B cell (primary cell): ENCODE results near the gene ADIPOR1. TPM values are rescaled to one million over a fixed set of nuclear protein-coding genes. Genes with fewer than 3 reads are reported as not detected.

Experiments used
- ATAC-seq: fragments of 200-7000 bp; cut with Tn5 transposase; one replicate; pipeline ENCODE4 v1.10.0; 2021; ENCODE audit warnings: low read depth, mild to moderate bottlenecking, moderate number of reproducible peaks, moderate library complexity
- CTCF ChIA-PET: fragments of 350-600 bp; sonication (Branson Sonifier 250); formaldehyde crosslinking; loops from one replicate; lab custom pipeline; 2021; ENCODE audit warnings: antibody characterized with exemption, inconsistent platforms; lab: Charles Lee
- POLR2A ChIA-PET: fragments of 350-600 bp; sonication (Branson Sonifier 250); formaldehyde crosslinking; loops from one replicate; lab custom pipeline; 2021; ENCODE audit warnings: antibody characterized with exemption; lab: Charles Lee
- DNase-seq: peaks from one replicate; pipeline ENCODE4 v3.0.0; 2013
- H2AFZ ChIP-seq: 2 replicates; pipeline ENCODE4 v1.6.1; 2012; ENCODE audit warnings: mild to moderate bottlenecking, low read depth, low read length; ENCODE audit not compliant: insufficient read depth, poor library complexity, severe bottlenecking
- H3K27ac ChIP-seq, 2 donors: 1 replicate in 1 of 2; 2 replicates in 1 of 2; pipeline ENCODE4 v1.5.1; 2012 to 2013; ENCODE audit warnings: low read length in 2 of 2, mild to moderate bottlenecking in 2 of 2, moderate library complexity in 1 of 2
- H3K27me3 ChIP-seq, 4 experiments: fragments of 200-600 bp in 1 of 4; sonication (generic) in 1 of 4; replicated peaks in 1 of 4; 1 replicate in 2 of 4; 2 replicates in 2 of 4; pipeline versions ENCODE4 v1.6.1 to v1.7.0; 2013 to 2016; ENCODE audit warnings: low read length in 3 of 4, mild to moderate bottlenecking in 2 of 4, mixed read lengths in 1 of 4, moderate library complexity in 1 of 4; ENCODE audit not compliant: insufficient read depth in 4 of 4, control insufficient read depth in 3 of 4; ENCODE audit errors: control extremely low read depth in 1 of 4
- H3K36me3 ChIP-seq, 2 experiments: replicated peaks in 1 of 2; 1 replicate in 1 of 2; 2 replicates in 1 of 2; pipeline versions ENCODE4 v1.6.1 to v1.7.1; 2013; ENCODE audit warnings: low read length in 1 of 2; ENCODE audit not compliant: insufficient read depth in 2 of 2, control insufficient read depth in 1 of 2; ENCODE audit errors: control extremely low read depth in 1 of 2, extremely low read depth in 1 of 2
- H3K4me1 ChIP-seq, 2 donors: fragments of 200-600 bp in 1 of 2; sonication (generic) in 1 of 2; 1 replicate in 1 of 2; 2 replicates in 1 of 2; pipeline versions ENCODE4 v1.5.1 to v1.6.1; 2013 to 2017; ENCODE audit warnings: low read length in 2 of 2; ENCODE audit not compliant: control insufficient read depth in 2 of 2, insufficient read depth in 2 of 2
- H3K4me2 ChIP-seq: replicated peaks from 2 replicates; pipeline ENCODE3; 2012; ENCODE audit warnings: mild to moderate bottlenecking, low read depth, low read length; ENCODE audit not compliant: poor library complexity, severe bottlenecking
- H3K4me3 ChIP-seq, 5 experiments: fragments of 200-600 bp in 1 of 5; sonication (generic) in 1 of 5; 1 replicate in 3 of 5; 2 replicates in 2 of 5; pipeline versions ENCODE4 v1.5.1 to v1.7.0; 2011 to 2016; ENCODE audit warnings: low read length in 4 of 5, mild to moderate bottlenecking in 4 of 5, low read depth in 2 of 5, control low read depth in 1 of 5, moderate library complexity in 1 of 5; ENCODE audit not compliant: insufficient read depth in 1 of 5; ENCODE audit errors: control extremely low read depth in 1 of 5, extremely low read depth in 1 of 5
- H3K79me2 ChIP-seq: fragments of 200-600 bp; sonication (generic); one replicate; pipeline ENCODE4 v1.6.0; 2016; ENCODE audit warnings: low read length; ENCODE audit not compliant: control insufficient read depth, insufficient read depth
- H3K9ac ChIP-seq: fragments of 200-600 bp; sonication (generic); 2 replicates; pipeline ENCODE4 v1.6.1; 2017; ENCODE audit warnings: mild to moderate bottlenecking, low read length, moderate library complexity
- H3K9me3 ChIP-seq, 3 donors: one replicate each; pipeline versions ENCODE4 v1.6.1 to v1.7.1; 2013; ENCODE audit warnings: low read length in 2 of 3; ENCODE audit not compliant: control insufficient read depth in 2 of 3, insufficient read depth in 1 of 3; ENCODE audit errors: control extremely low read depth in 1 of 3
- H4K20me1 ChIP-seq: 2 replicates; pipeline ENCODE4 v1.6.0; 2012; ENCODE audit warnings: mild to moderate bottlenecking, low read length; ENCODE audit not compliant: insufficient read depth, control insufficient read depth, poor library complexity, severe bottlenecking
- H3K27ac Mint-ChIP-seq: one replicate; pipeline ENCODE4 v1.8.0; 2021; ENCODE audit warnings: mixed read lengths
- H3K27me3 Mint-ChIP-seq: one replicate; pipeline ENCODE4 v1.8.0; 2021; ENCODE audit warnings: mixed read lengths
- H3K4me1 Mint-ChIP-seq: one replicate; pipeline ENCODE4 v1.8.0; 2021; ENCODE audit warnings: mixed read lengths
- H3K4me3 Mint-ChIP-seq: one replicate; pipeline ENCODE4 v1.8.0; 2021; ENCODE audit warnings: mixed read lengths
- H3K9me3 Mint-ChIP-seq: one replicate; pipeline ENCODE4 v1.8.0; 2022; ENCODE audit warnings: mixed read lengths; ENCODE audit not compliant: insufficient read depth
- CTCF ChIP-seq: fragments of 200-600 bp; IDR thresholded peaks from one replicate; pipeline ENCODE4 v1.8.0; 2022; ENCODE audit warnings: antibody characterized with exemption, mild to moderate bottlenecking
- EZH2 ChIP-seq: IDR thresholded peaks from 2 replicates; pipeline ENCODE4 v1.6.1; 2012; ENCODE audit warnings: borderline replicate concordance, low read depth, mild to moderate bottlenecking, moderate library complexity, low read length; ENCODE audit not compliant: insufficient read depth, poor library complexity, severe bottlenecking
- WGBS: methylation state at CpG from one replicate; pipeline ENCODE4 v1.1.5; 2013; ENCODE audit warnings: missing lambda C conversion rate; ENCODE audit not compliant: insufficient coverage; 5-methylcytosine and 5-hydroxymethylcytosine counted together
- intact Hi-C: fragments of 100-400 bp; cut with micrococcal nuclease; formaldehyde crosslinking; loops from one replicate; pipeline ENCODE4 v1.10.0; 2022
- polyA plus RNA-seq: library from polyadenylated mRNA; depleted of rRNA; stranded (reverse); fragments of >200 nt; gene quantifications from 2 replicates; pipeline ENCODE4 v1.2.3, GENCODE V29; 2012
- total RNA-seq, 2 donors: library from RNA; stranded (reverse); fragments of 120-200 nt in 1 of 2; gene quantifications; 1 replicate in 1 of 2; 2 replicates in 1 of 2; pipeline versions ENCODE4 v1.2.3 to v1.2.4, GENCODE V29; 2013 to 2022

Gene ADIPOR1
- total and polyA plus RNA-seq, 2 donors (not counting 1 experiment from before 2014, with no cell fraction given) = 44.2 to 49.5 TPM

GRCh38 chr1:202909494-202909893 lies 48.6 kb downstream of the ADIPOR1 start:
- DNase-seq (no peak), ATAC-seq (no peak)
- Histone ChIP-seq H3K36me3 (peaks cover 19 to 66% of the 10 kb centered on the region in 2 experiments), H3K79me2 (no peaks in the 10 kb centered on the region), H3K9ac (no peak overlapping the region), H3K9me3 (no peaks in the 10 kb centered on the region), H3K4me3 (no peak overlapping the region), H3K27me3 (no peaks in the 10 kb centered on the region), H4K20me1 (no peaks in the 10 kb centered on the region), H3K4me2 (no peak overlapping the region), H2AFZ (no peak overlapping the region), H3K4me1 (no peaks in the 10 kb centered on the region), H3K27ac (no peak overlapping the region)
- H3K4me1 Mint-ChIP-seq = no peaks in the 10 kb centered on the region
- TF ChIP-seq CTCF (no peak), EZH2 (no peak)
- H3K9me3 Mint-ChIP-seq = no peaks in the 10 kb centered on the region
- H3K27ac Mint-ChIP-seq = no peak overlapping the region
- H3K4me3 Mint-ChIP-seq = no peak overlapping the region
- POLR2A ChIA-PET = no interaction called here
- WGBS = no CpG with 5 or more reads among the region's 1 CpG
- CTCF ChIA-PET = no interaction called here
- no peaks in the 10 kb centered on the region for H3K27me3 Mint-ChIP-seq
- intact Hi-C loops = no loop called here

GRCh38 chr1:202908998-202909397 lies 49.1 kb downstream of the ADIPOR1 start:
- Mint-ChIP-seq H3K27ac (no peak overlapping the region), H3K4me1 (no peaks in the 10 kb centered on the region), H3K4me3 (no peak overlapping the region), H3K9me3 (no peaks in the 10 kb centered on the region), H3K27me3 (no peaks in the 10 kb centered on the region)
- H2AFZ ChIP-seq = no peak overlapping the region
- DNase-seq = no peak
- no peak overlapping the region for H3K4me2 ChIP-seq
- TF ChIP-seq EZH2 = no peak
- no peak for TF ChIP-seq CTCF
- 100% methylated on average over 2 of the region's 6 CpGs for WGBS
- H3K27me3 ChIP-seq = no peaks in the 10 kb centered on the region
- H4K20me1 ChIP-seq = no peaks in the 10 kb centered on the region
- intact Hi-C loops = no loop called here
- H3K4me3 ChIP-seq = no peak overlapping the region
- H3K27ac ChIP-seq = no peak overlapping the region
- ATAC-seq = no peak
- no peaks in the 10 kb centered on the region for H3K79me2 ChIP-seq
- peaks cover 21 to 65% of the 10 kb centered on the region in 2 experiments for H3K36me3 ChIP-seq
- H3K4me1 ChIP-seq = no peaks in the 10 kb centered on the region
- CTCF ChIA-PET = no interaction called here
- H3K9me3 ChIP-seq = no peaks in the 10 kb centered on the region
- POLR2A ChIA-PET = no interaction called here
- H3K9ac ChIP-seq = no peak overlapping the region
